Left colon (tissue), 2 donors: ENCODE results near the gene UBE2J1. TPM values are rescaled to one million over a fixed set of nuclear protein-coding genes. Genes with fewer than 3 reads are reported as not detected.

Source experiments
- total RNA-seq, 2 donors: library from RNA; stranded (reverse); fragmentation: NEBNext Ultra II Directional; extraction: Animal tissue kit (Norgen Biotek cat#: 25700); gene quantifications; one replicate each; pipeline ENCODE4 v1.2.1, GENCODE V29; 2021
- donor health status: DM: no; HTN: no; CAD: no.
- donor health status: DM: yes; HTN: yes; CAD: no.

Gene UBE2J1
- total RNA-seq, 2 donors from 2014 or later, result 49.4 to 58.5 TPM

Other genes starting within 250 kb of the UBE2J1 start
- under 1 TPM in 1 of 2 donors, not detected in 1; 0.53 TPM for gene SRSF12, start 234.7 kb downstream of the UBE2J1 start, total RNA-seq
- gene PM20D2, start 206.7 kb downstream of the UBE2J1 start, total RNA-seq, result 10 to 100 TPM in 1 of 2 donors, 1 to 10 TPM in 1; 10.0 to 11.8 TPM
- under 1 TPM in 1 of 2 donors, not detected in 1; 0.11 TPM for gene GABRR1, start 135.4 kb downstream of the UBE2J1 start, total RNA-seq
- under 1 TPM; 0.55 to 0.75 TPM for gene GABRR2, start 37.4 kb downstream of the UBE2J1 start, total RNA-seq
- 1 to 10 TPM; 1.4 to 5.9 TPM for gene RRAGD, start 59.6 kb upstream of the UBE2J1 start, total RNA-seq
- gene ANKRD6, start 80.4 kb upstream of the UBE2J1 start, total RNA-seq, result 1 to 10 TPM; 2.7 to 3.1 TPM